Right atrium auricular region (tissue), 2 donors: ENCODE measurements around the gene PUM1. TPM values are rescaled to one million over a fixed set of nuclear protein-coding genes. Genes with fewer than 3 reads are reported as not detected.

Source experiments
- DNase-seq: peaks from one replicate; pipeline ENCODE4 v3.0.0-alpha.2; 2019; ENCODE audit warnings: low spot score
- H3K27ac ChIP-seq, 2 donors: fragments of 200-600 bp; sonication (generic); 1 replicate in 1 of 2; 2 replicates in 1 of 2; pipeline ENCODE4 v1.5.1; 2016 to 2019
- H3K27me3 ChIP-seq, 2 donors: fragments of 200-600 bp; sonication (generic); one replicate each; pipeline versions ENCODE4 v1.5.1 to v1.6.0; 2017 to 2019
- H3K36me3 ChIP-seq: fragments of 200-600 bp; sonication (generic); one replicate; pipeline ENCODE4 v1.5.1; 2016
- H3K4me1 ChIP-seq, 2 donors: fragments of 200-600 bp; sonication (generic); one replicate each; pipeline versions ENCODE4 v1.5.1 to v1.6.0; 2017 to 2019
- H3K4me3 ChIP-seq, 2 donors: fragments of 200-600 bp; sonication (generic); 1 replicate in 1 of 2; 2 replicates in 1 of 2; pipeline ENCODE4 v1.5.1; 2017 to 2019; ENCODE audit warnings: mild to moderate bottlenecking in 1 of 2, moderate library complexity in 1 of 2
- H3K9me3 ChIP-seq, 2 donors: fragments of 200-600 bp; sonication (generic); one replicate each; pipeline ENCODE4 v1.5.1; 2019
- CTCF ChIP-seq, 2 donors: fragments of 200-600 bp; sonication (generic); IDR thresholded peaks; one replicate each; pipeline ENCODE4 v1.5.1; 2019; ENCODE audit warnings: antibody characterized with exemption in 2 of 2
- total RNA-seq, 2 donors: library from RNA; depleted of rRNA; stranded (reverse); fragments of >200 nt; gene quantifications; one replicate each; pipeline ENCODE4 v1.1.0, GENCODE V29; 2016

Gene PUM1
- total RNA-seq, 2 donors from 2014 or later = 51.2 to 68.8 TPM

GRCh38 chr1:30903343-30904034 lies 162.0 kb downstream of the PUM1 start:
- H3K4me1 ChIP-seq = peaks cover 0 to 49% of the 10 kb centered on the region in 2 donors
- H3K4me3 ChIP-seq = no peak overlapping the region
- peak overlapping the region; percentile 41 to 53 for H3K27ac ChIP-seq
- no peaks in the 10 kb centered on the region for H3K9me3 ChIP-seq
- H3K36me3 ChIP-seq = no peaks in the 10 kb centered on the region
- DNase-seq = no peak
- TF ChIP-seq CTCF (IDR thresholded peaks at IDR 0.05) = no peak
- no peaks in the 10 kb centered on the region for H3K27me3 ChIP-seq

DNA sequence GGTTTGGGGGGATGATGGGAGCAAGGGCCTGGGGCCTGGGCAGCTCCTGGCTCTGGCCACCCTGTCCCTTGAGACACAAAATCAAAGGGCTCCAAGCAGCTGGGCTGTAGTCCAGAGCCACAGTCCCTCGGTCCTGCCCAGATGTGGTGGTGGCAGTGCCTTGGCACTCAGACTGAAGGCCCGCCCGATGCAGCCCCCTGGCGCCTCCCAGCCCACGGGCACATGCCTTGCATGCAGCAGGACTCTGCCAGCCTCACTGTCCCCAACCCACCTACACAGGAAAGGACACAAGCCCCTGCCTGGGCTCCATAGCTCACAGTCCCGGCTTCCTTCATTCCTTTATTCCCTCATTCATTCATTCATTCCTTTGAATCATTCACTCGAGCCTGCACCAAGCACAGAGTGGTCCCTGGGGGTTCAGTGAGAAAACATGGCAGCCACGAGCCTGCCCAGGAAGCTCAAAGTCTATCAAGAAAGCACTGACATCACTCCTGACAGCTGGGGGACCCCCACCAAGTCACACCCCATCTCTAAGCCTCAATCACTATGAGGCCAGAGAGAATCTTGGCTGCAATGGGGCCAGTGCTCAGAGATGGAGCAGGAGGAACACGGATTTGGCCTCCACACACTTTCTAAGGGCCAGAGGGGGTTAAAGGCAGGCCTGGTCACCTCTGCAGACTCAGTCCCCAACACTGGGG lies 162.8 kb downstream of the PUM1 start:
- DNase-seq = no peak
- Histone ChIP-seq H3K27me3 (no peaks in the 10 kb centered on the region), H3K36me3 (no peaks in the 10 kb centered on the region), H3K27ac (peak overlapping the region; percentile 41 to 53), H3K4me1 (peaks cover 0 to 45% of the 10 kb centered on the region in 2 donors), H3K4me3 (no peak overlapping the region), H3K9me3 (no peaks in the 10 kb centered on the region)
- no peak for TF ChIP-seq CTCF (IDR thresholded peaks at IDR 0.05)

DNA sequence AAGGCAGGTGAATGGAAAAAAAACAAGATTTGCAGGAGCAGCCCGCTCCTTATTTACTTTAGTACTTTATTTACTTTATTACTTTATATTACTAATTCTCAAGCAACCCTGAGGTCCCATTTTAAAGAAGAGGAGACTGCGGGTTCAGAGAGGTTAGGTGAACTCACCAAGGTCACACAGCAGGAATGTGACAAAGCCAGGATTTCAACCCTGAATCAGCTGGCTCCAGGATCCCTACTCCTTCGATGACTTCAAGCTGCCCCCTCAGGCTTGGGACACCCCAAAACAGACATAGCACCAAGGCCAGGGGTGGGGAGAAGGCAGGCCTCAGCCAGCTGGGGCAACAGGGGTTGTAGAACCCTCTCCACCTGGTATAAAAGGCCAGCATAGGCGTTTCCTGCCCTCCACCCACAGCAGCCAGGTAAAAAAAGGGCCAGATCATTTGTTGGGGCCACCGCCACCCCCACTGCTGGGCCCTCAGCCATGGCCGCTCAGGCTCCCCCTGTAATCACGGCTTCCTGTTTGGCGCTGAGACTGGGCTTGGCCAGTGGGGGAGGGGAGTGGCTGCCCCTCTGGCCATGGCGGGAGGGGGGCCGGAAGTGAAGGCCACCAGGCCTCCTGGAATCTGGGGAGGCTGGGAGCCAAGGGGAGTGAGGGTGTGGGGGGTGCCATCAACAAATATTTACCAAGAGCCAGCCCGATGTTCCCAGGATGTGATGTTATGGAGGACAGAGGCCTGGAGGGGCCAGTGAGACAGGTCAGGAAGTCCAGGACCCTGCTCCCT lies 163.5 kb downstream of the PUM1 start:
- Histone ChIP-seq H3K27ac (peak overlapping the region; percentile 41 to 53), H3K36me3 (no peaks in the 10 kb centered on the region), H3K4me1 (peaks cover 0 to 38% of the 10 kb centered on the region in 2 donors), H3K9me3 (no peaks in the 10 kb centered on the region), H3K27me3 (no peaks in the 10 kb centered on the region), H3K4me3 (no peak overlapping the region)
- DNase-seq = no peak
- no peak for TF ChIP-seq CTCF (IDR thresholded peaks at IDR 0.05)

DNA sequence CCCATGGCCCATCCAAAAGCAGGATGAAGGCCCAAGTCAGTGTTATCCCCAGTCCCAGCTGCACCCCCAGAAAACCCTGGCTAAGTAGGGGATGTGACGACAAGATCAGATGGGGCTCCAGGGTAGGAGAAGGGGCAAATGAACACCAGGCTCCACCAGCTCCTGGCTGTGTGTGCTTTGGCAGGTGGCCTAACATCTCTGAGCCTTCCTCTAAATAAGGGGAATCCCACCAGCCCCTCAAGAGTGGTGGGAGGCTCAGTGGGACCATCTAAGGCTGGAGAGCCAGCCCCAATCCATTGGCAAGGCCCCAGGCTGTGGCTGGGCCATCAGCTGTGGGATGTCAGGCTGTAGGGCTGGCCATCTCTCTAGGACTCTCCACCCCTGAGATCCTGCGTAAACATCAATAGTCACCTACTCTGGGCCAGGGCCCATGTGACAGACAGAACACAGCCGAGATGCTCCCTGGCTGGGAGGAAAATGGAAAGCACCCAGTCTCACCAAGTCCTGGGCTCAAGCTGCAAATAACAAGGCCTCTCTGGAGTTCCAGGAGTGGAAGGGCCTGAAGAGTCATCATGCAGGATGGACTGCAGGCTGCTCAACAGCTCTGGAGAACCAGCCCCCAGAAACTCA lies 164.5 kb downstream of the PUM1 start:
- no peak overlapping the region for H3K4me3 ChIP-seq
- no peaks in the 10 kb centered on the region for H3K27me3 ChIP-seq
- peaks cover 0 to 34% of the 10 kb centered on the region in 2 donors for H3K4me1 ChIP-seq
- H3K36me3 ChIP-seq = no peaks in the 10 kb centered on the region
- H3K27ac ChIP-seq = peak overlapping the region; percentile 41 to 53
- no peaks in the 10 kb centered on the region for H3K9me3 ChIP-seq
- no peak for DNase-seq
- TF ChIP-seq CTCF (IDR thresholded peaks at IDR 0.05) = no peak

- H3K27ac ChIP-seq = no peak overlapping the region
- no peak for DNase-seq
Measured at GRCh38 chr1:30900486-30900885, 165.0 kb downstream of the PUM1 start.

More at GRCh38 chr1:30900486-30900885, 165.0 kb downstream of the PUM1 start:
- Histone ChIP-seq H3K4me3 (no peak overlapping the region), H3K27me3 (no peaks in the 10 kb centered on the region), H3K4me1 (peaks cover 0 to 38% of the 10 kb centered on the region in 2 donors), H3K9me3 (no peaks in the 10 kb centered on the region), H3K36me3 (no peaks in the 10 kb centered on the region)
- TF ChIP-seq CTCF (IDR thresholded peaks at IDR 0.05) = no peak
